ENCODE measurements around the gene SPG11.

Gene SPG11

DNA sequence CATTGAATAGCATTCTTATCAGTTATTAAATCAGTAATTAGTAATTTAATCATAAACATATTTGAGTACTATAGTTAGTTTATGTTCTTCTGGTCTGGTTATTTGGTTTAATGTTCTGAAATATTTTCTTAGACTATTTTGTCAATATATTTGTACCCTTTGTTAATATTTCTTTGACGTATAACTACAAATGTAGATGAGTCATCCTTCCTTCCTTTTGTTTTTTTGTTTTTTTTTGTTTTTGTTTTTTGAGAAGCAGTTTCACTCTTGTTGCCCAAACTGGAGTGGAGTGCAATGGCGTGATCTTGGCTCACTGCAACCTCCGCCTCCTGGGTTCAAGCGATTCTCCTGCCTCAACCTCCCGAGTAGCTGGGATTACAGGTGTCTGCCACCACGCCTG is 143.9 kb downstream of the SPG11 start:
- DNase-seq (no peak), ATAC-seq (ENCODE audit: insufficient read depth, low read depth) (no peak)
- no peak overlapping the region for H3K4me3 ChIP-seq (ENCODE audit: low read depth in 1 of 2, low read length in 2 of 2)
- no peaks in the 10 kb centered on the region for H3K9me3 ChIP-seq (ENCODE audit: insufficient read depth, low read length, severe bottlenecking)
- no peaks in the 10 kb centered on the region for H3K4me1 ChIP-seq (ENCODE audit: insufficient read depth, low read length)
- no peaks in the 10 kb centered on the region for H3K27me3 ChIP-seq (ENCODE audit: insufficient read depth, low read length, poor library complexity)
- H3K4me2 ChIP-seq (ENCODE audit: insufficient read depth, low read length) = no peak overlapping the region
- no peak overlapping the region for H3K27ac ChIP-seq (ENCODE audit: low read length)
- H3K79me2 ChIP-seq (ENCODE audit: insufficient read depth, low read length) = no peaks in the 10 kb centered on the region
- TF ChIP-seq, protein P1, sequence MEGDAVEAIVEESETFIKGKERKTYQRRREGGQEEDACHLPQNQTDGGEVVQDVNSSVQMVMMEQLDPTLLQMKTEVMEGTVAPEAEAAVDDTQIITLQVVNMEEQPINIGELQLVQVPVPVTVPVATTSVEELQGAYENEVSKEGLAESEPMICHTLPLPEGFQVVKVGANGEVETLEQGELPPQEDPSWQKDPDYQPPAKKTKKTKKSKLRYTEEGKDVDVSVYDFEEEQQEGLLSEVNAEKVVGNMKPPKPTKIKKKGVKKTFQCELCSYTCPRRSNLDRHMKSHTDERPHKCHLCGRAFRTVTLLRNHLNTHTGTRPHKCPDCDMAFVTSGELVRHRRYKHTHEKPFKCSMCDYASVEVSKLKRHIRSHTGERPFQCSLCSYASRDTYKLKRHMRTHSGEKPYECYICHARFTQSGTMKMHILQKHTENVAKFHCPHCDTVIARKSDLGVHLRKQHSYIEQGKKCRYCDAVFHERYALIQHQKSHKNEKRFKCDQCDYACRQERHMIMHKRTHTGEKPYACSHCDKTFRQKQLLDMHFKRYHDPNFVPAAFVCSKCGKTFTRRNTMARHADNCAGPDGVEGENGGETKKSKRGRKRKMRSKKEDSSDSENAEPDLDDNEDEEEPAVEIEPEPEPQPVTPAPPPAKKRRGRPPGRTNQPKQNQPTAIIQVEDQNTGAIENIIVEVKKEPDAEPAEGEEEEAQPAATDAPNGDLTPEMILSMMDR (IDR thresholded peaks at IDR 0.05; ENCODE audit: borderline replicate concordance, extremely low read depth, low read length, poor library complexity, severe bottlenecking) = no peak
- TF ChIP-seq EZH2 (IDR thresholded peaks at IDR 0.05; ENCODE audit: borderline replicate concordance, low read depth, low read length, severe bottlenecking) = no peak
- peaks cover 69% of the 10 kb centered on the region for H3K36me3 ChIP-seq (ENCODE audit: insufficient read depth, low read length)
- no peaks in the 10 kb centered on the region for H4K20me1 ChIP-seq (ENCODE audit: insufficient read depth, low read length)
- H3K9ac ChIP-seq (ENCODE audit: low read depth, low read length) = no peak overlapping the region
- H2AFZ ChIP-seq (ENCODE audit: low read depth, low read length) = no peak overlapping the region

GRCh38 chr15:44516436-44516835 is 147.0 kb downstream of the SPG11 start:
- peaks cover 59% of the 10 kb centered on the region for H3K36me3 ChIP-seq (ENCODE audit: insufficient read depth, low read length)
- DNase-seq = no peak
- H3K79me2 ChIP-seq (ENCODE audit: insufficient read depth, low read length) = peaks cover 3% of the 10 kb centered on the region; the same call in 1 of the 2 replicates
- TF ChIP-seq, protein P1 (IDR thresholded peaks at IDR 0.05; ENCODE audit: borderline replicate concordance, extremely low read depth, low read length, poor library complexity, severe bottlenecking) = no peak
- TF ChIP-seq EZH2 (IDR thresholded peaks at IDR 0.05; ENCODE audit: borderline replicate concordance, low read depth, low read length, severe bottlenecking) = no peak
- H3K9ac ChIP-seq (ENCODE audit: low read depth, low read length) = no peak overlapping the region
- H2AFZ ChIP-seq (ENCODE audit: low read depth, low read length) = no peak overlapping the region
- no peaks in the 10 kb centered on the region for H4K20me1 ChIP-seq (ENCODE audit: insufficient read depth, low read length)
- no peaks in the 10 kb centered on the region for H3K9me3 ChIP-seq (ENCODE audit: insufficient read depth, low read length, severe bottlenecking)
- no peak overlapping the region for H3K27ac ChIP-seq (ENCODE audit: low read length)
- no peak overlapping the region for H3K4me2 ChIP-seq (ENCODE audit: insufficient read depth, low read length)
- ATAC-seq (ENCODE audit: insufficient read depth, low read depth) = no peak
- H3K27me3 ChIP-seq (ENCODE audit: insufficient read depth, low read length, poor library complexity) = no peaks in the 10 kb centered on the region
- H3K4me1 ChIP-seq (ENCODE audit: insufficient read depth, low read length) = no peaks in the 10 kb centered on the region
- H3K4me3 ChIP-seq (ENCODE audit: low read depth in 1 of 2, low read length in 2 of 2) = no peak overlapping the region
